Caco-2 (cell line): ENCODE measurements around the gene BTBD16. TPM values are rescaled to one million over a fixed set of nuclear protein-coding genes. Genes with fewer than 3 reads are reported as not detected.

ENCODE experiments used
- BruUV-seq: library from RNA; stranded (reverse); fragments of 400-500 nt; replicated peaks from 2 replicates; lab custom pipeline; 2021; lab: Mats Ljungman, UMichigan
- CTCF ChIA-PET: fragments of 300-600 bp; sonication (Branson Sonifier 250); formaldehyde crosslinking; loops from one replicate; lab custom pipeline; 2022; ENCODE audit warnings: antibody characterized with exemption; lab: Charles Lee
- POLR2A ChIA-PET: fragments of 300-600 bp; sonication (Branson Sonifier 250); formaldehyde crosslinking; loops from one replicate; lab custom pipeline; 2022; ENCODE audit warnings: antibody characterized with exemption; lab: Charles Lee
- DNase-seq, 2 experiments: peaks; one replicate each; pipeline versions ENCODE4 v3.0.0 to v3.0.0-alpha.2; 2020 to 2022
- H3K27me3 ChIP-seq: replicated peaks from 2 replicates; pipeline ENCODE4 v1.6.0; 2011; ENCODE audit warnings: low read length; ENCODE audit not compliant: control insufficient read depth, insufficient read depth
- H3K36me3 ChIP-seq: 2 replicates; pipeline ENCODE4 v1.5.1; 2011; ENCODE audit warnings: low read length; ENCODE audit not compliant: control insufficient read depth, insufficient read depth
- H3K4me1 ChIP-seq: fragments of 250-450 bp; sonication (Bioruptor Pico); 2 replicates; pipeline ENCODE4 v1.5.1; 2020; ENCODE audit warnings: mild to moderate bottlenecking
- H3K4me3 ChIP-seq: 2 replicates; pipeline ENCODE4 v1.5.1; 2011; ENCODE audit warnings: low read depth, mild to moderate bottlenecking, control low read depth, low read length
- H3K9me3 ChIP-seq: fragments of 250-450 bp; sonication (Bioruptor Pico); 2 replicates; pipeline ENCODE4 v1.5.1; 2020; ENCODE audit warnings: mild to moderate bottlenecking, moderate library complexity
- H3K27ac Mint-ChIP-seq: one replicate; pipeline ENCODE4 v1.8.0; 2022; ENCODE audit warnings: mixed read lengths; ENCODE audit not compliant: unreplicated experiment
- H3K27me3 Mint-ChIP-seq: one replicate; pipeline ENCODE4 v1.8.0; 2022; ENCODE audit warnings: mixed read lengths; ENCODE audit not compliant: insufficient read depth, unreplicated experiment
- H3K36me3 Mint-ChIP-seq: one replicate; pipeline ENCODE4 v1.8.0; 2022; ENCODE audit warnings: mild to moderate bottlenecking, mixed read lengths; ENCODE audit not compliant: insufficient read depth, unreplicated experiment
- H3K4me1 Mint-ChIP-seq: one replicate; pipeline ENCODE4 v1.8.0; 2022; ENCODE audit warnings: low read depth, mixed read lengths; ENCODE audit not compliant: unreplicated experiment
- H3K4me3 Mint-ChIP-seq: one replicate; pipeline ENCODE4 v1.8.0; 2022; ENCODE audit warnings: mild to moderate bottlenecking, moderate library complexity, mixed read lengths; ENCODE audit not compliant: unreplicated experiment
- H3K9me3 Mint-ChIP-seq: one replicate; pipeline ENCODE4 v1.8.0; 2022; ENCODE audit warnings: mixed read lengths; ENCODE audit not compliant: unreplicated experiment
- intact Hi-C: fragments of 100-400 bp; cut with micrococcal nuclease; formaldehyde crosslinking; loops from one replicate; pipeline ENCODE4 v1.10.0; 2022; ENCODE audit not compliant: unreplicated experiment
- total RNA-seq: library from RNA; stranded (reverse); gene quantifications from 2 replicates; pipeline ENCODE4 v1.2.3, GENCODE V29; 2022
- TF ChIP-seq, protein P1 (sequence below), 2 experiments: fragments of 200-600 bp in 1 of 2; IDR thresholded peaks; 1 replicate in 1 of 2; 2 replicates in 1 of 2; pipeline versions ENCODE4 v1.5.1 to v1.8.0; 2011 to 2022; ENCODE audit warnings: antibody characterized with exemption in 1 of 2, control low read depth in 1 of 2, inconsistent platforms in 1 of 2, low read depth in 1 of 2, low read length in 1 of 2, mild to moderate bottlenecking in 1 of 2, moderate library complexity in 1 of 2; ENCODE audit not compliant: insufficient read depth in 1 of 2, severe bottlenecking in 1 of 2, unreplicated experiment in 1 of 2

The BTBD16 gene
- total RNA-seq, 1 experiment from 2014 or later = not detected

DNA sequence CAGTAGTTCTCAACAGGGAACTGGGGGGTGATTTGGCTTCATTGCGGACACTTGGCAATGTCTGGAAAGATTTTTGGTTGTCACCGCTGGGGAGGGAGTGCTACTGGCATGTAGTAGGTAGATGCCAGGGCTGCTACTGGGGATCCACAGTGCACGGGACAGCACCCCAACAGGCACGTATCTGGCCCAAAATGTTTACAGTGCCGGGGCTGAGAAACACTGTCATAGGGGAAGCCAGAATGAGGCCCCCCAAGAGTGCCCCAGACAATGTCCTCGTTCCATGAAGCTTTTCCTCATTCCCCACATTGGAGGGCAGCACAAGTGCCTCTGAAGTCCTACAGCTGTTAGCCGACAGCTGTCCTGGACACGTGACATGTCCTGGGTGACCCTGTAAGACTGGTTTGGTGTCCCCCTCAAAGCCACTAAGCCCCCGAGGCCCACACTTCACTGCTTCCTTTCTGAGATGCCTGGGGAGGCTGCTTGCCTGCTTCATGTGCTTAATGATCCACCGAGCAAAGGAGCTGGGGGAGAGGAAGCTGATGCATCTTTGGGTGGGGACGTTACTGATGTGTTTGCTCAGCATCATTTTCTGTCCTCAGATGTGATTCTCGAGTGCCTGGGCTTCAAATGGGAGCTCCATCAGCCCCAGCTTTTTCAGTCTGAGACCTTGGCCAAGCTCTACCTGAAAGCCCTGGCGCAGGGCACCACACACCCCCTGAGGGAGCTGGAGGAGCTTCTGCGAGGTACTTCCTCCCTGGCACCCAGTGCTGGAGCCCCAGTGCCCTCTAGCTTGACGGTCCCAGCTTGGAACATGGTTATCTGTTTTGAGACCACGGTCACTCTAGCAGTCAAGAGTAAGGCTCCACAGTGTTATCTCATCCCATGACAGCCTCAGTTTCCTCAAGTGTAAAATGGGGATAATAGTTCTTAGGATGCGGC is 14.7 kb downstream of the BTBD16 start:
- TF ChIP-seq, protein P1, sequence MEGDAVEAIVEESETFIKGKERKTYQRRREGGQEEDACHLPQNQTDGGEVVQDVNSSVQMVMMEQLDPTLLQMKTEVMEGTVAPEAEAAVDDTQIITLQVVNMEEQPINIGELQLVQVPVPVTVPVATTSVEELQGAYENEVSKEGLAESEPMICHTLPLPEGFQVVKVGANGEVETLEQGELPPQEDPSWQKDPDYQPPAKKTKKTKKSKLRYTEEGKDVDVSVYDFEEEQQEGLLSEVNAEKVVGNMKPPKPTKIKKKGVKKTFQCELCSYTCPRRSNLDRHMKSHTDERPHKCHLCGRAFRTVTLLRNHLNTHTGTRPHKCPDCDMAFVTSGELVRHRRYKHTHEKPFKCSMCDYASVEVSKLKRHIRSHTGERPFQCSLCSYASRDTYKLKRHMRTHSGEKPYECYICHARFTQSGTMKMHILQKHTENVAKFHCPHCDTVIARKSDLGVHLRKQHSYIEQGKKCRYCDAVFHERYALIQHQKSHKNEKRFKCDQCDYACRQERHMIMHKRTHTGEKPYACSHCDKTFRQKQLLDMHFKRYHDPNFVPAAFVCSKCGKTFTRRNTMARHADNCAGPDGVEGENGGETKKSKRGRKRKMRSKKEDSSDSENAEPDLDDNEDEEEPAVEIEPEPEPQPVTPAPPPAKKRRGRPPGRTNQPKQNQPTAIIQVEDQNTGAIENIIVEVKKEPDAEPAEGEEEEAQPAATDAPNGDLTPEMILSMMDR (IDR thresholded peaks at IDR 0.05; ENCODE audit: insufficient read depth in 1 of 2, low read depth in 1 of 2, low read length in 1 of 2, severe bottlenecking in 1 of 2, unreplicated experiment in 1 of 2) = no peak
- POLR2A ChIA-PET = interaction anchor here (1.4 kb wide), 1 partner anchor 88 kb away, joined by 5 read pairs; no protein-coding TSS in a partner anchor
- CTCF ChIA-PET = no interaction called here
- no peaks in the 10 kb centered on the region for H3K36me3 Mint-ChIP-seq
- H3K27ac Mint-ChIP-seq = no peak overlapping the region
- H3K4me1 ChIP-seq = no peaks in the 10 kb centered on the region
- DNase-seq = no peak
- no peak overlapping the region for H3K4me3 Mint-ChIP-seq
- no TSS peak for BruUV-seq
- H3K9me3 Mint-ChIP-seq = no peaks in the 10 kb centered on the region
- H3K9me3 ChIP-seq = no peaks in the 10 kb centered on the region
- H3K36me3 ChIP-seq = no peaks in the 10 kb centered on the region
- intact Hi-C loops = no loop called here
- no peak overlapping the region for H3K4me3 ChIP-seq
- H3K27me3 Mint-ChIP-seq = no peaks in the 10 kb centered on the region
- no peaks in the 10 kb centered on the region for H3K27me3 ChIP-seq
- H3K4me1 Mint-ChIP-seq = no peaks in the 10 kb centered on the region

DNA sequence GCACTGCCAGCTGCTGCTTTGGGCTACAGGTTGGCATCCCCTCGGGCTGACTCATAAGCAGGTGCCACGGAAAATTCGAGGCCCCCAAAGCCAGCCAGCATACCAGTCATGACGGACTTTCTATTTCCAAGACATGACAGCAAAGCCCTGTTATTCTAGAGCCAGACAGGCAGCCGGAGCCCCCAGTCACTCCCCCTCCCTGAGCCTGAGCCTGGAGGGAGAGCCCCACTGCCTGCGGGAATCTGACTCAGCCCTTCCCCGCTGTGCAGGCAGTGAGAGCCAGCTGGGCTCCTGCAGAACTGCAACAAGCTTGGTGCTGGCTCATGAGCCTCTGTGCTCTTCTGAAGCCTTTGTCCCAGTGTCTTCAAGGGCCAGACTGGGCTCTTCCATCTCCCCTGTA is 15.8 kb downstream of the BTBD16 start:
- Mint-ChIP-seq H3K4me1 (no peaks in the 10 kb centered on the region), H3K27ac (no peak overlapping the region), H3K36me3 (no peaks in the 10 kb centered on the region), H3K27me3 (no peaks in the 10 kb centered on the region), H3K9me3 (no peaks in the 10 kb centered on the region), H3K4me3 (no peak overlapping the region)
- BruUV-seq = no TSS peak
- H3K4me1 ChIP-seq = no peaks in the 10 kb centered on the region
- CTCF ChIA-PET = no interaction called here
- DNase-seq = no peak
- TF ChIP-seq, protein P1 (IDR thresholded peaks at IDR 0.05; ENCODE audit: insufficient read depth in 1 of 2, low read depth in 1 of 2, low read length in 1 of 2, severe bottlenecking in 1 of 2, unreplicated experiment in 1 of 2) = no peak
- H3K9me3 ChIP-seq = no peaks in the 10 kb centered on the region
- H3K27me3 ChIP-seq = no peaks in the 10 kb centered on the region
- H3K36me3 ChIP-seq = no peaks in the 10 kb centered on the region
- intact Hi-C loops = no loop called here
- POLR2A ChIA-PET = interaction anchor here (1.4 kb wide), 1 partner anchor 87 kb away, joined by 5 read pairs; no protein-coding TSS in a partner anchor
- H3K4me3 ChIP-seq = no peak overlapping the region

DNA sequence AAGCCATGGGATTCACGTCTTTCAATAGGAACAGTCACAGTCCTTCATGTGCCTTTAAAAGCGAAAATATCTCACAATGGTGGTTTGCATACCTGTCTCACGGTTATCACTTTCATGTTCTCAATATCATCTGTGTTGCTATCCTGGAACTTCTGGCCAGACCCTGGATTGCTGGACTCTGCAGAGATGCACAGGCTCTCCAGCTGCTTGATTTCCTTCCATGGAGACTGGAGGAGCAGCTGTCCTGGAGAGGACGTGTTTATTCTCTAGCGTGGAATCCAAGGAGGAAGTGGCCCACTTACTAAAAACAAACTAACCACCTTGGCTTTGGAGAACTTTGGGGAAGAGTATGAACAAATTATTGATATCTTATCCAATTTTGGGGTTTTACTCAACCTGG is 16.5 kb downstream of the BTBD16 start:
- H3K36me3 ChIP-seq = no peaks in the 10 kb centered on the region
- CTCF ChIA-PET = no interaction called here
- no peaks in the 10 kb centered on the region for H3K9me3 Mint-ChIP-seq
- no peak overlapping the region for H3K4me3 Mint-ChIP-seq
- POLR2A ChIA-PET = no interaction called here
- TF ChIP-seq, protein P1 (IDR thresholded peaks at IDR 0.05; ENCODE audit: insufficient read depth in 1 of 2, low read depth in 1 of 2, low read length in 1 of 2, severe bottlenecking in 1 of 2, unreplicated experiment in 1 of 2) = no peak
- no peak for DNase-seq
- intact Hi-C loops = no loop called here
- no peak overlapping the region for H3K27ac Mint-ChIP-seq
- no peaks in the 10 kb centered on the region for H3K9me3 ChIP-seq
- H3K4me1 ChIP-seq = peaks cover 5% of the 10 kb centered on the region; the same call in 1 of the 2 replicates
- no TSS peak for BruUV-seq
- H3K27me3 ChIP-seq = no peaks in the 10 kb centered on the region
- H3K4me1 Mint-ChIP-seq = no peaks in the 10 kb centered on the region
- no peak overlapping the region for H3K4me3 ChIP-seq
- no peaks in the 10 kb centered on the region for H3K36me3 Mint-ChIP-seq
- H3K27me3 Mint-ChIP-seq = no peaks in the 10 kb centered on the region
